ENCODE results near the gene NNMT.

NNMT gene

DNA sequence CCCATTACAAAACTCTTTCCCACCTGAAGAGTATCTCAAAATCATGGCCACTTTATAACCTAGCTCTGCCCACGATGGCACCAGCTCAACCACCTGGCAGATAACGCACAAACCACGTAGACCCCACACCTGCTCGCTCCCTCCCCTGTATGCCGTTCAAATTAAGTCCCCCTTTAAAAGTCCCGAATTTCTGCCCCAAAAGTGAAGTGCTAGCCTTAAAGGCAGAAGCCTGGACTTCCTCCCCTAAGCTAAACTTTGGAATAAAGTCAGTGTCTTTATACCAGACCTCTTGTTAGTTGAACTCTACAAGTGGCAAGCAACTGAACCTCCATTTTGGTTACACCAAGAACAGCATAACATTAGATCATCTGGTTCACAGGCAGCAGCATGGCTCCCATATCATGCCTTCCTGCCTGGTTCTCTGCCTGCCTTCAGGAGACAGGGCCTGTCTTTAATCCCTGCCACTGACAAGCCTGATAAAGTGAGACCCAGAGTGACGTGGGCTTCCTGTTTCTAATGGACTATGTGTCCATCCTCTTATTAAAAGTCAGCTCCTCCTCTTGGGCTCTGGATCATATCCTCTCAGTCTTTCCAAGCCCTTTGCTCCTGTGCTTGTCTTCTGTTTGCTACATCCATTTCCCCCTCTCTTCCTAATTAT, 32.6 kb upstream of the NNMT start:
- DNase-seq = no peak

DNA sequence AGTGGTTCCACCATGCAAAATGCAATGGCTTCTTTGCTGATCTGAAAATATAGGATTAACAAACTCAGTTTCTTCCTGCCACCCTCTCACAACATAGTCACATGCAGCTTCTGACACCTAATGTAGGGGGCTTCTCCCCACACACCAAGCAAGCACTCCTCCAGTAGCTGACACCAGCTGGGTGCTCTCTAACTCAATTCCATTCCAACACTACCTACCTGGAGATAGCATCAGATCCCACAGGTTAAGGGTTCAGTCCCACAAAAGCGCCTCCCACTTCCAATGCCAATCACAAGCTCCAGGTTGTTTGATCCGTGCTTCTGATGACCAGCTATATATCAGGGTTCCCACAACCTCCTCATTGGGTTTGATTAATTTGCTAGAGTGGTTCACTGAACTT, 31.8 kb upstream of the NNMT start:
- no peak for DNase-seq

DNA sequence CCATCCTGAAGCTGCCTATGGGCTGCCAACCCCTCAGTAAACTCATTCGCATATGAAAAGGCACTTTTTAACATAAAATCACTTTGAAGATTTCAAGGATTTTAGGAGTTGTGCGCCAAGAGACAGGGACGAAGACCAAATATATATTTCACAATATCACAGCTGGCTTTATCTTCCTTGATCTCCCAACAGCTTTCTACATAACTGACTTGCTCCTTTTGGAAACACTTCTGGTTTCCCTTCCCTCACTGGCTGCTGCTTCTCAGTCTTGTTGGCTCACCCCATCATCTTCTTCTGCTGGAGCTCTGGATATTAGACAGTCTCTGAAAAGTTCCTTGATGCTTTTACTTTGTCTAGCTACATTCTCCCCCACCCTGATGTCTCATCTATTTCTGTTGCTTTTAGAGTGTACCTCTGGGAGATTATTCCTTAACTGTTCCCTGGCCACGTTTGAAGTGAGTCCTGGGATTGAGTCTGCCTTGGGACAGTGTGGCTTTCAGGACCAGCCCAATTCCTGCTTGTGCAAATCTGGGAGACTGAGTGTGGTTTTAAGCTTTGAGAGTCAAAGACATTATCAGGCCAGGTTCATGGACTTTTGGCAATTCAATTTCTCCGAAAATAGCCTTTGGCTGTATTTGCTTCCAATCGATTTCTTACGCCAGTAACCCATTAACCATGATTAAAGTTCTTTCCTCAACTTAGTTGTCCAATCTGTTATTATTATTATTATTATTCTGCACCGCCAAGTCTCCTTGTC, 30.9 kb upstream of the NNMT start:
- DNase-seq = no peak

DNA sequence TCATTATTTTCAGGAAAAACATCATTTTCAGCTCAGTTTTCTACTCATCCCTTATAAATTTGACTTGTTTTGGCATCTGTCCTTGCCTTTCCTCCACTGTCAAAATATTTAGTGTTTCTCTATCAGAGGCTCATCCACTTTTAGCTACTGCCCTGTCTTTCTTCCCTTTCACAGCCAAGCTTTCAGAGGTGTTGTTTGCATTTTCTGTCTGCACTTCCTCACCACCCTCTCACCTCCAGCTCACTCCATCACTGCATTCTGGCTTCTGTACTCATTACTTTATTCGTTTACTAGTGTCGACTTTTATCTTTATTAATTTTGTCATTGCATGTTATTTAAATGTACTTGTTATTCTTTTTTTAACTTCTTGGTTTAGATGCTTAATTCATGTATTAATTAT, 26.7 kb upstream of the NNMT start:
- no peak for DNase-seq

DNA sequence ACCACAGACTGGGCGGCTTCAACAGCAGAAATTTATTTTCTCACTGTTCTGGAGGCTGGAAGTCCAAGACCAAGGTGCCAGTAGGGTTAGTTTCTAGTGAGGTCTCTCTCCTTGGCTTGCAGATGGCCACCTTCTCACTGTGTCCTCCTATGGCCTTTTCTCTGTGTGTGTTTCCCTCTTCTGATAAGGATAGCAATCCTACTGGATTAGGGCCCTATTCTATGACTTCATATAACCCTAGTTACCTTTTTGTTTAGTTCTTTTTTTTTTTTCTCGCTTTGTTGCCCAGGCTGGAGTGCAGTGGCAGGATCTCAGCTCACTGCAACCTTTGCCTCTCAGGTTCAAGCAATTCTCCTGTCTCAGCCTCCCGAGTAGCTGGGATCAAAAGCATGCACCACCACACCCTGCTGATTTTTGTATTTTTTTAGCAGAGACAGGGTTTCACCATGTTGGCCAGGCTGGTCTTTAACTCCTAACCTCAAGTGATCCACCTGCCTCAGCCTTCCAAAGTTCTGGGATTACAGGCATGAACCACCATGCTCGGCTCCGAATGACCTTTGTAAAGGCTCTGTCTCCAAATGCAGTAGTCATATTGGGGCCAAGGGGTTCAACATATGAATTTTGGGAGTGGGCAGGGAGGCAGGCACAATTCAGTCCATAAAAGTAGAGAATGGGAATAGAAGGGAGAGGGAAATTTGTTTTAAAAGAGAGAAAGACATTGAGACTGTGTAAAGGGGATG, 25.5 kb upstream of the NNMT start:
- no peak for DNase-seq

DNA sequence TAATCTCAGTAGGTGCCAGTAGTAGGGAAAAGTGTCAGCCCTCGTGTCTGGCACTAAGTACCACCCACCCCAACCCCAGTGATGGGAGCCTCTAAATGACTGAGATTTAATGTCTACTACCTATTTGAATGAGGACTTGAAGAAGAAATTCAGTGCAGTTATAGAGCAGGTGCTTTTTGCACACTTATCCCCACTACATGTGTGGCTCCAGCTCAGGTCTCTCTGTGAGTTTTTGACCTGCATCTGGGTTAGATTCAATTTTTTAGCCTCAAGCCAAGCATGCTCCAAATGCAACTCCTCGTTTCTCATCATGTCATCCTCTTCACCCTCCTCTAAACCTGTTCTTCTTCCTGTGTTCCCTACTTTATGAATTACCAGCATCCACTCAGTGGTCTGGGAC, 24.9 kb upstream of the NNMT start:
- DNase-seq = no peak

DNA sequence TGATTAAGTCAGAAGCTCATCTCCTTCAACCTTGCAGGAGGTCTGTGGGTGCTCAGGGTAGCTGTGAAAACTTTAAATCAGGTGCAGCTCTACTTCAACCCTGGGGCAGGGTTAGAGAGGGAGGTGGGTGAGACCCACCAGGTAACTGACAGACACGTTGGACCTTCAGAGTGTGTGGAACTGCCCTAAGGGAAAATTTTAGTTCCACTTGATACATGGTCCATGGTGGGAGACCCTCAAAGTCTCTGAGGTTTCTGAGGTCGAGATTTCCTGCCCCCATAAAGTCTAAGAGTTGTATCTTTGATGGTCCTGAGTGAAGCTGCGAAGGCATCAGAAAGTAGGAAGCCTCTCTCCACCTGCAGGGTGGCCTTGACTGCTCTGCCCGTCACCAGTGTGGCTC, 23.9 kb upstream of the NNMT start:
- no peak for DNase-seq

DNA sequence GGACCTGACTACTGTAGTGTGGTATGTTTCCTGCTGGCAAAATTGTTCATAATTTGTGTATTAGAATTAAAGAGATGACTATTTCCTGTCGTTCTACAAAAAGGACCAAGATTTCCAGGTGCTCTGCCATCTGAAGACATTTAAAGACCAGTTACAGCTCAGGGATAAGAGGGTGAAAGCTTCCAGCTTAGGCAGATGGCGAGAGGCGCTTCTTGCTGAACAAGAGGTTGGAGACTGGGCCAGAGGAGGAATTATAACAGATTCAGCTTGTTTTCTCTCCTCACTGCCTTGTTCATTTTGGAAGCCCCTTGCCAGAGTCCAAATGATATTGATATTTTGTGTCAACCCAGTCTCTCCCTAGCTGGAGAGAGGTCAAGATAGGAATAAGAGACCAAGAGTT, 23.1 kb upstream of the NNMT start:
- DNase-seq = no peak

DNA sequence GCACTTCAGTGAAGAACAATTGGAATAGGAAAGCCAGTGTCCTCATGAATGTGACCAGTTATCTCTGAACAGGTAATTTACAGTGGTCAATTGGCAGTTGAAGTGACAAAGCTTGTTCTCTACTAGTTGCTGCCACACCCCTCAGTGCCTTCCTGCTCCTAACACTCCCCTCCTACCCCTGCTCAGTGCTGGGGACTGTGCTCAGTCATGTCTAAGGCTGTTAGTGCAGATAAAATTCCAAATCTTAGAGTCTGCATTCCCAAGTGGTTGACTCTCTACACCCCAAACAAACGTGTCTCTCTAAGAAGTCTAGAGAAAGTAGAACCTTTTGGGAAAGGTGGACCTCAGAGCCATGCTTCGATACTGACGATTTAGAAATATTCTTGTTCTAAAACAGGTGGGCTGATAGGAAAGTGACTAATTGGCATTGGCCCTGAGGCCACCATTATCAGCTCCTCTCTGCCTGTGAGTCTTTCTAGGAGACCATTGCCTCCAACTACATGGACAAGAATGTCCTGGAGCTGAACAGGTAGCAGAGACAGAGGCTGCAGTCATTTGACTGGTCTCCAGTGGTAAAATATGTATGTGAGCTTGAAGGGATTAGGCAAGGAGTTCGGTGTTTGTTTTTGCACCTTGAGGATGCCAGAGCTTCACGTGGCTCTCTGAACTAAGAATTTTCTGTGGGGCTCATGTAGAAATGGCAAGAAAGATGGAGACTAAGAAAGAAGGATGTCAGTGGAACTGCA, 22.1 kb upstream of the NNMT start:
- DNase-seq = no peak

DNA sequence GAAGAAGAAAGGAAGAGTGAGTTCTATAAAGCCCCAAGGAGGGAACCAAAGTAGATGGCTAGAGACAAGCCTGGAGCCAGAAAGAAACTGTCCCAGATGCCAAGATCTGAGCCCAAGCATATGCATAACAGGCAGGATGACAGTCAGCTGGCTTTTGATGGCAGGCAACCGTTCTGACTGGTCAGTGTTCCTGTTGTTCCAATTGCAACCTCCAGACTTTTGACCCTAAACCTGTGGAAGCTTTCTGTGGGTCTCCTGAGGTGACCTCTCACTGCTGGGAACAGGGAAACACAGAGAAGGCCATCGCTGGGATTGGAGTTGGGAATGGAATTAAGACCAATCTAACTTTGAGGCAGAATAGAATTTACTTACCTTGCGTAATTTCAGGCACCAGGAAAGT, 21.6 kb upstream of the NNMT start:
- no peak for DNase-seq

DNA sequence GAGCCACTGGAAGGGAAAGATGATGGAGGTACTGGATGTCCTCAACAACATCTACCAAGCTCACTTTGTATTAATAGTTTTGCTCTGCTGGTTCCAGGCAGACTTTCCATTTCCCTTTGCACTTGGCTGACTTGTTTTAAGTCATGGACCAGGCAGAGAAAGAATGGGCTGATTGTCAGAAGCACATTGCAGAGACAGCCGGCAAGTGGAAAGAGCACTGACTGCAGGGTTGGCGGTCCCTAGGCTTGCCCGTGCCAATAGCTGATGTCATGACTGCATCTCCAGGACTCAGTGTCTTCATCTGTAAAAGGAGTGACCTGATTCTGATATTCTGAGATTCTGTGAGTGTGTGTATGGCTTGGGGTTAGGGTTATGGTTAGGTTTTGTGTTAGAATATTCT, 20.9 kb upstream of the NNMT start:
- DNase-seq = no peak

DNA sequence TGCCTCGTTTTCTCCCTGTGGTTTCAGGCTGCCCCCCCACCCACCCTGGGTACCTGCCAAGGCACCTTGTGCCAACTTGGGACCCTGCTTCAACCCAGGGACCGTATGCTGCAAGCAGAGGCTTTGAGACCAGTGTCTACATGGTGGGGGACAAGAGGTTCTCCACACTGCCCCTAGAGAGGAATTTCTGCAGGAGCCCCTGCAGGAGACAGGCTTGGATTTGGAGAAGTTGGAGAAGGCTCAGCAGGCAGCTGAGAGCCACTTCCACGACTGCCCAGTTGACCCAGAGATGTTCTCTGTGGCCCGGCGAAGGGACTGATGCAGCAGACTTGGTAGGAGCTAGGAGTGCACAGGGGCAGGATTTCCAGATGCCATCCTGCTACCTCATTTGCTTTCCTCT, 20.1 kb upstream of the NNMT start:
- no peak for DNase-seq

DNA sequence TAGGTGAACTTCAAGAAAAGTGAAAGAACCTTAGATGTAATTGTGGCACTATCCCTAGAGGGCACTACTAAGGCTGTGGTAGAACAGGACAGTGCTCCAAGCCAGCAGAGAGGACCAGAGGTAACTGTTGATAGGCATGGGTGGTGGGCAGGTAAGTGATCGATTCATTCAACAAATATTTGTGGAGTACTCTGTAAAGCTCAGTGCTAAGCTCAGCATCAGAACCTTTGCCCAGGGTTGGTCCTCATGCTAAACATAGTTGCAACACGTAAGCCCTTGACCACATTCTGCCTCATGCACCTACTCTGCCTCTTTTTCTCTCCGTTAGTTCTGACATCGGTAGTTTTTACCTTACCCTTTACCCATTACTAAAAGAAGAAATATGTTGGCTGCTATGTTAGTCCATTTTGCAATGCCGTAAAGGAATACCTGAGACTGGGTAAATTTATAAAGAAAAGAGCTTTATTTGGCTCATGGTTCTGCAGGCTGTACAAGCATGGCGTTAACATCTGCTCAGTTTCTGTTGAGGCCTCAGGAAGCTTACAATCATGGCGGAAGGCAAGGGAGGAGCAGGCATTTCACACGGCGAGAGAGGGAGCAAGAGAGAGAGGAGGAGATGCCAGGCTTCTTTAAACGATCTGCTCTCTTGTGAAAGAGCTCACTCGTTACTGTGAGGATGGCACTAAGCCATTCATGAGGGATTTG, 18.4 kb upstream of the NNMT start:
- no peak for DNase-seq

DNA sequence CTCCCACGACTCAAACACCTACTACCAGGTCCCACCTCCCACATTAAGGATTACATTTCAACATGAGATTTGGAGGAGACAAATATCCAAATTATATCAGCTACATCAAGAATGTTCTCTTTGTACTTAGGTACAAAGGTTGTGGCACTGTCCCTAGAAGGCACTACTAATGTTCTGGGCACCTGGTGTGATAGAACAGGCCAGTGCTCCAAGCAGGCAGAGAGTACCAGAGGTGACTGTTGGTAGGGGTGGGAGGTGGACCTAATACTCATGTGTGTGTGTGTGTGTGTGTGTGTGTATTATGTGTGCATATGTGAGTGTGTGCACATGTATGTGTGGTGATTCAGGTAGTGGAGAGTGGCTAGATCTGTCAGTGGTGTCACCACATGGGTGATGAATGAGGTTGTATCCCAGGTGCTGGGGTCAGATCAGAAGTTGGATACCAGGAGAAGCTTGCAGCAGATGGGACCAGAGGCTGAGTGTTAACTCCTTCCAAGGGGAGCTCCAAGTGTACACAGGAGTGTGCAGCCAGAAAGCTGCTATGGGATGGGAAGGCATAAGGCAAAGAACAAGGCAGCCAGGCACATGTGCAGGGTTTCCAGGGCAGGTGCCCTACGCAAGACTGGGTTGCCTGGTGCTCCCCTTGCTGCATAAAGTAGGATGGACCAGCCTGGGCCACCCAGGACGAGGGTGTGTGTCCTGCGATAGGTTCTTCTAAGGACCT, 17.7 kb upstream of the NNMT start:
- DNase-seq = no peak

DNA sequence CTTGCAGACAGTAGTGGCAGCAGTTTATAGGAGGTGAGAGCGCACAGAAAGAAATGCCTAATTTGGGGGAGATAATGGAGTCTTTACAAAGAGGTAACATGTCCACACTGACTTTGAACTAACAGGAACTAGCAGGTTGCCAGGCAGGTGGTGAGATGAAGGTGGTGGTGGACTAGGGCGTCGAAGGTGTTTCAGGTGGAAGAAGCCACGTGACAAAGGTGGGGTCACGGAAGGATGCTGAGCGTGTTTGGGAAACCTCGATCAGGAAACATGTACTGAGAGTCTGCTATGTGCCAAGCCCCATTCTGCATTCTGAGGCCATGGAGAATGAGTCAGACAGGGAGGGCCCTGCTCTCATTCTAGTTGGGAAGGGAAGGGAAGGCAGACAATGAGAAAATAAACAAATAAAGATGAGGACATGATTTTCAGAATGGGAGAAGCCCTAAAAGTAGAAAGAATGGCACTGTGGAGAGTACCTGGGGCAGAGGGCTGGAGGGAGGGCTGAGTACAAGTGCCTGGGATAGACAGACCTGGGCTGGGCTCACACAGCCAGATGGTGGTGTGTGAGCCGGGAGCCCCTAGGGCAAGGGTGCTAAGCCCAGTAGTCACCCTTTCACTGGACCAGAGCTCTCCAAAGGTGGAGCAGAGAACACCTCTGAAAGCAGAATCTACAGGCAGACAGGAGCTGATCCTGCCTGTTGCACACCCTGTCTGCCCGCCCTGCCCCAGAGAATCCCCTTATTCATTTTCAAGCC, 16.2 kb upstream of the NNMT start:
- DNase-seq = no peak

DNA sequence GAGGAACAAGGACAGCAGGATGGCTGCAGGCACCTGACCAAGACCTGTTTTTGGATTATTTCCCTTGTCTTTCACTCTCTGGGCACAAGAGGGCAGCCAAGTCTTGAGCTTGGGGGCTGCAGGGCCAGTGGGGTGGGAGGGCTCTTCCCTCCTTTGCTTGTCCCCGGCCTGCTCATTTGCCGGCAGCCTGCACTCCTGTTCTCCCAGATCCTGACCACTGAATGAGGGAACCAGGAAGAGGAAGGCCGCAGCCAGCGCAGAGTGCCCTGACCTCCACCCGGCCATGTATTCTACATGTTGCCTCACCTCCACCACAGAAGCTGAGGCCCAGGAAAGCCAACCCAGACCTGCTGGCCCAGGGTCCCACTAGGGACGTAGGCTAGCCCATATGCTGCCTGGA, 15.5 kb upstream of the NNMT start:
- no peak for DNase-seq

DNA sequence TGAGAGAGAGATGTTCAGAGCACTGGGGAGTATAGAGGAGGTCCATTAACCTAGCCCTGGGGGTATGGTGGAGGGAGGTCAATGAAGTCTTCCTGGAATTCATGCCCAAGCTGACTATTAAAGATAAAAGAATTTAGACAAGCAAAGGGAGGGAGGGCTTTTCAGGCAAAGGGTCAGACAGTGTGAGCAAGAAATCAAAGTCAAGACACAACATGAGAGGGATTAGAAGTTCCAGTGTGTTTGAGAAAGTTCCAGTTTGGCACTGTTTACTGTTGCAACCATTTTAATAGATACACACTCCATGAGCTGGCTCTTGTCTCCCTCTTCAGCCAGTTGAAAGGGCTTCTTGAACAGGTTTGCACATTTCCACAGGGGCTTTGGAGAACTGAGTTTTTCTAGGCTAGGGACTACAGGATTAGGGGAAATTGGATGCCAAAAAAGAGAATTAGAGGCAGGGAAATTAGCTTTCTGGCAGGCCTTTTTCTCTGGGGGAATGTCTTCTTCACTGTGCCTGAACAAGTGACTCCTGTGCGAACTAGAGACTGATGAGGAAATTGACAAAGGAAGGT, 14.7 kb upstream of the NNMT start:
- no peak for DNase-seq

DNA sequence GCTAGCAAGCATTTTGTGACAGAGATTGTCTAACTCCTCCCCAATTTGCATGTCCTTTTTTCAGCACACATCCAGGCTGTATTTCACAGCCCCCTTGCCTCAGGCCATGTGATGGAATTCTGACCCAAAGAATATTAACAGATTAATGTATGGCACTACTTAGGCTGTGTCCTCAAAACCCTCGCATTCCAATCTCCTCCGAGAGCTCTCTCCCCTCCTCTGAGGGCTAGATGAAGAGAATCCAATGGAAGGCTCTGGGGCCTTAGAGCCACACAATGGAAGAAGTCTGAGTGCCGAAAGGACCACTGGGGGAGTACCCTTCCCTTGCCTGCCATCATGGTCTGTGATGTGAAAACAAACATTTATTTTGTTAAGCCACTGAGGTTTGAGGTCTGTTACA, 13.7 kb upstream of the NNMT start:
- no peak for DNase-seq

DNA sequence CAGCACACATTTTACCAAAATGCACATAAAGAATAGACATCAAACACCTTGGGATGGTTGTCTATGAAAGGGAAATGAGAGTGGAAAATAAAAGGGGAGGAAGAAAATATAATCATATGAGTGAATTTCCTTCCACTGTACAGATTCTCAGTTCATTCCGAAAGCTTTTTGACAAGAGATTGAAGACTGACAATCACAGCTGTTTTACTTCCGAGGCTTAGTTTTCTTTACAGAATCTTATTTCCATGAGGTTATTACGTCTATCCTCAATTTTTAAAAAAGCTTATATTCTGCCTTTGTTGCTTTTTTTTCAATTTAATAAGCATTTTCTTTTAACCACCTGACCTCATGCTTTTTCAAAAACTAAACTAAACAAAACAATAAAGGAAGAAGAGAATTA, 12.8 kb upstream of the NNMT start:
- DNase-seq = no peak

DNA sequence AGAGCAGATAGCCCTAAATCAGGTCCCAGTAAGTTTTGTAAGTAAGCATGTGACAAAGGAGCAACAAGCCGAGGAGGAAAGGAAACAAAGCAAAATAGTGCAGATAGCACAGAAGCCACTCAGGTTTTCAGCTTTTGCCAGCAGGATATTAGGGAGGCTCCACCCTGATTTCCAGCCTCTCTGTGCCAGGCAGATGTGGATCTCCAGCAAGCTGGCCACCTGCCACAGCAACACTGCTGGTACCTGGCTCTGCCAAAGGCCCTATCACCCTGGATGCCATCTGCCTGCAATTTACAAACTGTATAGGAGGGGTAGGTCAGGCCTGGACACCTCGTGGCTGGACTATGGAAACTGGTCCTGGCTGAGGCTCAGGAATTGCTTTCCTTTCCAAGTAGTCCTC, 12.2 kb upstream of the NNMT start:
- no peak for DNase-seq

DNA sequence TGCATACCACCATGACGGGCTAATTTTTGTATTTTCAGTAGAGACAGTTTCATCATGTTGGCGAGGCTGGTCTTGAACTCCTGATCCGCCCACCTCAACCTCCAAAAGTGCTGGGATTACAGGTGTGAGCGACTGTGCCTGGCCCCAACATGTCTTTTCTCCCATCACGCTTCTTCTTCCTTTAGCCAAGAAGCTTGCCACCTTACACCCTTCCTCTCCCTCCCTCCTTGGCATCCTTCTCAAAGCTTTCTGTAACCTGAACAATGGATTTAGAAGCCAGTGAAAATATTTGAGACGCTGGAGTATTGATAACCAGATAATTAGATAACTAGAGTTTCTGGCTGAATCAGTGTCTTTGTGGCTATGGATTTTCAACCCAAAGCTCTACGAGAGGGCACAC, 11.3 kb upstream of the NNMT start:
- no peak for DNase-seq

All from effector CD4-positive, alpha-beta T cell (primary cell).